Stromal cell of bone marrow (primary cell): Measurements from ENCODE around the gene RADIL.
"Not testable (repeated sequence)": the region's sequence is repeated elsewhere in the genome, so short reads cannot be mapped to it uniquely, and the experiment has no call there.

Source experiments
- DNase-seq: peaks from one replicate; pipeline ENCODE4 v3.0.0-alpha.2; 2012; ENCODE audit warnings: low read depth

Gene RADIL

DNA sequence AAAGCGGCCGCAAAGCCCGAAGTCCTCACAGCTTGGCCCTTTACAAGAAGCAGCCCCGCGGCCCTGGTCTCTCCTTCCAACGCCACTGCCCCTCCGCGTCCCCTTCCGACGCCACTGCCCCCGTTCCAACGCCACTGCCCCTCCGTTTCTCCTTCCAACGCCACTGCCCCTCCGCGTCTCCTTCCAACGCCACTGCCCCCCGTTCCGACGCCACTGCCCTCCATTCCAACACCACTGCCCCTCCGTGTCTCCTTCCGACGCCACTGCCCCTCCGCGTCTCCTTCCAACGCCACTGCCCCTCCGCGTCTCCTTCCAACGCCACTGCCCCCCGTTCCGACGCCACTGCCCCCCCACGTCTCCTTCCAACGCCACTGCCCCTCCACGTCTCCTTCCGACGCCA lies 75.0 kb downstream of the RADIL start:
- no peak for DNase-seq

DNA sequence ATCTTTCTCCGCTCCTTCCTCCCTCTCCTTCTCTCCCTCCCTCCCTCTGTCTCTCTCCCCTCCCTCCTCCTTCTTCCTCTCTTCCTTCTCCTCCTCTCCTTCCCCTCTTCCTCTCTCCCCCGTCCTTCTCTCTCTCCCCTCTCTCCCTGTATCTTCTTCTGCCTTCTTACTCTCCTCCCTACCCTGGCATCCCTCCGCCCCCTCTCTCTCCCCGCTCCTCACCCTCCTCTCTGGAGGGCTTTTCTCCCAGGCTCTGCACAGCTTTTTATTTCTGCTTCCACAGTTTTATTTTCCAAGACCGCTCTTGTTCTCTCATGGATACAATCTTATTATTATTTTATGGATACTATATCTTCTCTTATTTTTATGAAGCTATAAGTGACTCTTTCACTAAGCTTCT lies 75.5 kb downstream of the RADIL start:
- no peak for DNase-seq

DNA sequence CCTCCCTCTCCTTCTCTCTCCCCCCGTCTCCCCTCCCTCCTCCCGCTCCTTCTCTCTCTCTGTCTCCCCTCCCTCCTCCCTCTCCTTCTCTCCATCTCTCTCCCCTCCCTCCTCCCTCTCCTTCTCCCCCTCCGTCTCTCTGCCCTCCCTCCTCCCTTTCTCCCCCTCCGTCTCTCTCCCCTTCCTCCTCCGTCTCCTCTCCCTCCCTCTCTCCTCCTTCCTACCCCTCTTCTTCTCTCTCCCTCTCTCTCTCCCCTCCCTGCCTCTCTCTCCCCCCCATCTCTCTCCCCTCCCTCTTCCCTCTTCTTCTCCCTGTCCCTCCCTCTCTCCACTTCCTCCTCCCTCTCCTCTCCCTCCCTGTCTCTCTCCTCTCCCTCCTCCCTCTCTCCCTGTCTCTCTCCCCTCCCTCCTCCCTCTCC lies 75.9 kb downstream of the RADIL start:
- no peak for DNase-seq

DNA sequence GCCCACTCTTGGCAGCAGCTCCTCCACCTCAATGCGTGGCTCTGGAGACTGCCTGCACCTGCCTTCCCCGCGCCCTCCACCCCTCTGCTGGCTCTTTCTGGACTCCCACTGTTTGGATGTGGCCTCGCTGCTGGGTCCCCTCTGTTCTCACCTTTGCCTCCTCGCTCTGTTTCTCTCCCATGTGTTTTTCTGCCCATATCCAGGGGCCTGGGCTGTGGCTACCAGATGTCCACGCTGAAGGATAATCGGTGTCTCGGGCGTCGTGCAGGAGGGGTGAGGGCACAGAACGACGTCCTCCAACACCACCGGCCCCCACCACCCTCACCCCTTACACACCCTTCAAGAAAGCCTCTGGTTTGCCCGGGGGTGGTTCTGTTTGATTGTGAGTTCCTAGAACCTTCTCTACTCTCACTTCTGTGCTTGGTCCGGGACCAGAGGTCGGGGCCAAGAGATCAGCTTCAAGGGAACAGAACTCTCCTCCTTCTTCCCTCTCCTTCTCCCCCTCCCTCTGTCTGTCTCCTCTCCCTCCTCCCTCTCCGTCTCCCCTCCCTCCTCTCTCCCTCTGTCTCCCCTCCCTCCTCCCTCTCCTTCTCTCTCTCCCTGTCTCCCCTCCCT lies 76.4 kb downstream of the RADIL start:
- no peak for DNase-seq

DNA sequence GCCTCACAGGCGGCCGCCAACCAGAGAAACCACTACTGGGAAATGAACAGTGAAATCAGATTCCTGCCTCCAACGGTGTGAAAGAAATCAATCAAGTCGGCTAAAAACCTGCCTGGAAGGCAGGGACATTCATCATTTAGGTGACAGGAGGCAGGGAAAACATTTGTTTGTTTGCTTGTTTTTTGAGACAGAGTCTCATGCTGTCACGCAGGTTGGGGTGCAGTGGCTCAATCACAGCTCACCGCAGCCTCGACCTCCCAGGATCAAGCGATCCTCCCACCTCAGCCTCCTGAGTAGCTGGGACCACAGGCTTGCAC lies 77.6 kb downstream of the RADIL start:
- no peak for DNase-seq

DNA sequence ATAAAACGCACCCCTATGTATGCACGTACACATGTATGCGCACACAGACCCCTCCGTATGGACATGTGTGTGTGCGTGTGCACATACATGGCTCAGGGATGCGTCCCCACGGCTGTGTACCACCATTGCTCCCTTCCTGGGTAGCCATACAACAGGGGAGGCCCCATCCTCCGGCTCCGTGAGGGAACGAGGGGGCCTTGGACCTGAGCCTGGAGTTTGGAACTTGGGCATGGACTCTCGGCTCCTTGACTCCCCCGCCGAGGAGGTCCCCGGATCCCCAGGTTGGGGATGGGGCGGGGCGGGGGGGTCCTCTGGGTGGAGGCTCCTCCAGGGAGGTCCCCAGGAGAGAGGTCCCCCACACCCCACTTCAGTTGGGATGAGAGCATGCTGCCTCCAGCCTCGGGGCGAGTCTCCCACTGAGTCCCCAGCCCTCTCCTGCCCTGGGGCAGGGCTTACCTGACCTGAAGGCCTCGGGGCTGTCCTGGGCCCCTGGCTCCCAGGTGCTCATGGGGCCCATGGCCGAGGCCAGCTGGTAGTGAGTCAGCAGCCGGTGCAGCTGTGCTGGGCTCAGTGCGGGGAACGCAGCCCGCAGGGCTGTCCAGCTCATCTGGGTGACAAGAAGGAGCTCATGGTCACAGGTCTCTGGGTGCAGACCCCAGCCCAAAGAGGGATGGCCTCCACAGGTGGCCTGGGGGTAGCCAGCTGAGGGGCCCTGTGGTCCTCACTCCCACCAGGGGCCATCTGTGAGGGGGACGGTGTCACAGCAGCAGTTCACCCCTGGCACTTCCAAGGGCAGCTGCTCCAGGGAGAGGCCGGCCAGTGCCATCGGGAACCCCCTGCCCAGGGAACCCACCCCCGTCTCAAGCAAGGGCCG lies 78.2 kb downstream of the RADIL start:
- DNase-seq = no peak

DNA sequence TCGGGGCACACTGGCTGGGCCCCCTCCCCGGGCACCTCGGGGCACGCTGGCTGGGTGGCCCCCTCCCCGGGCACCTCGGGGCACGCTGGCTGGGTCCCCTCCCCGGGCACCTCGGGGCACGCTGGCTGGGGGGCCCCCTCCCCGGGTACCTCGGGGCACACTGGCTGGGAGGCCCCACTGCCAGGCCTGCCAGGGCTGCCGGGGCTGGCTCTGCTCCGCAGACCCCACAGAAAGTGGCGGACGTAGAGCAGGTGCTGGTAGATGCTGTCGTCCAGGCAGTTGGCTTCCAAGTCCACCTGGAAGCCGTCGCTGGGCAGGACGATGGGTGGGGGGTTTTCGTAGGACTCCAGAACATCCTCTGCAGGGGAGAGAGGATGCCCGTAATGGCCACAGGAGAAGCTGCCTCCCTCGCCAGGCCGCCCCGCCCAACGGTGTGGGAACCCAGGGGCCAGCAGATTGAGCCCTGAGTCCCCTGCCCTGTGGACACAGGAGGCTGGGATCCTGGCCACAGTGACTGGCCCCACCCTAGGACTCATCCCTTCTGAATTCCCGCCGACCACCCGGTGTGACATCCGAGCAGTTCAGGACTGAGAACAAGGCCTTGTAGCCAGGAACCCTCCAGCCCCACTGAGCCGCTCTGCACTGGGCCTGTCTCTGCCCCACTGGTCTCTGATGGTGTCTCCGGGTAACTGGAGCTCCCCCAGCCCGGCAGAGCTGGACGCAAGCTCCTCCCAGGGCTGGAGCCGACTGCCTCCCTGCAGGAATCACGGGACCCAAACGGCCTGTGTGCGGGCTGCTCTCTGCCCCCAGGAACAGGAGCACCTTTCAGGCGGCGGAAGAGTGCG lies 79.9 kb downstream of the RADIL start:
- DNase-seq = no peak

DNA sequence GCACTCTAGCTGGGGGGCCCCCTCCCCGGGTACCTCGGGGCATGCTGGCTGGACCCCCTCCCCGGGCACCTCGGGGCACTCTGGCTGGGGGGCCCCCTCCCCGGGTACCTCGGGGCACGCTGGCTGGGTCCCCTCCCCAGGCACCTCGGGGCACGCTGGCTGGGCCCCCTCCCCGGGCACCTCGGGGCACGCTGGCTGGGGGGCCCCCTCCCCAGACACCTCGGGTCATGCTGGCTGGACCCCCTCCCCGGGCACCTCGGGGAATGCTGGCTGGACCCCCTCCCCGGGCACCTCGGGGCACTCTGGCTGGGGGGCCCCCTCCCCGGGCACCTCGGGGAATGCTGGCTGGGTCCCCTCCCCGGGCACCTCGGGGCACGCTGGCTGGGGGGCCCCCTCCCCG lies 80.9 kb downstream of the RADIL start:
- not testable (repeated sequence) for DNase-seq

DNA sequence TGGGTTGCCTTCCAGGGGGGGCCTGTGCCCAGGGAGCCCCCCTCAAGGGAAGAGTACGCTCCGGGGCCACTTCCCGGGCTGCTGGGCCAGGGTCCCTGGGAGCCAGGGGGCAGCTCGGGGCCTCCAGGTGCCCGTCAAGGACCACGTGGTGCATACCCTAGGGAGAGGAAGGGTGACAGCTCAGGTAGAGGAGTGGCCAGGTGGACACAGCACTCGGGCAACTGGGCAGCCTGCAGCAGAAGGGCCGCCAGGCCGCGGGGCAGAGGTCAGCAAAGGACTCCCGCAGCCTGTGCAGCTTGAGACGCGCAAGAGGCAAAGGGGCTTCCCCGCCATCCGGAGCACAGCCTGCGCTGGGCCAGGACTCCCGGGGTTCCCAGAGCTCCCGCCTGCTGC lies 81.7 kb downstream of the RADIL start:
- no peak for DNase-seq

DNA sequence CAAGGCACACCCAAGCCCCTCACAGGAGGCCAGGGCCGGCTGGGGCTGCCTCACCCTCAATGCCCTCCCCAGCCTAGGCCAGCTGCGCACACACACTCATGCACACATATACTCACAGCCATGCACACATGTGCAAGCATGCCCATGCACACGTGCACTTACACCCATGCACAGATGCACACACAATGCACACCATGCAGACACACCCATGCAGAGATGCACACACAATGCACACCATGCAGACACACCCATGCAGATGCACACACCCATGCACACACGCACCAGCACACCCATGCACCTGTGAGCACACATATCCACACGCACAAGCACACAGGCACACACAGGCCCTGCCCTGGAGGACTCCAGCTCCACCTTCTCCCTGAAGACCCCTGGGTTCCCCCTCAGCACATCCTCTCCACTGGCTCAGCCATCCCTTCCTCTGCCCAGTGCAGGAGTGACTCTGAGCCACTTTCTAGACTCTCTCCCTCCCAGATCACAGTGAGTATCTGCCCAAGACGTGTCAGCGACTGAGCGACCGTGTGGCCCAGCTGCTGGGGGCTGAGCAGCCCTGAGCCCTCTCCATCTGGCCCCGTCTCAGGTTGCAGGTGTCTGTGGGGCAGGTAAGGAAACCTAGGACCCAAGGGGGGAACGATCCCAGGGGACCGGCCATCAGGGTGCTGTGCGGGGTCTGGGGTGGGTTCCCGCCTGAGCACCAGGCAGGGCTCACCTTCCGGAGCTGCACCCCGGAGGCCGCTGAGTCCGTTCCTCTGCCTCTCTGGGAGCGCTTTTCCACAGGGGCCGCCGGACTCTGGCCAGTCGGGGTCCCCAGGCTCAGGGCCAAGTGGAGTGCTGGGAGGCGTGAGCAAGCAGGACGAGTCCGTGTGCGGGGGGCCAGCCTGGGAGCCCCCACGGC lies 82.3 kb downstream of the RADIL start:
- no peak for DNase-seq

DNA sequence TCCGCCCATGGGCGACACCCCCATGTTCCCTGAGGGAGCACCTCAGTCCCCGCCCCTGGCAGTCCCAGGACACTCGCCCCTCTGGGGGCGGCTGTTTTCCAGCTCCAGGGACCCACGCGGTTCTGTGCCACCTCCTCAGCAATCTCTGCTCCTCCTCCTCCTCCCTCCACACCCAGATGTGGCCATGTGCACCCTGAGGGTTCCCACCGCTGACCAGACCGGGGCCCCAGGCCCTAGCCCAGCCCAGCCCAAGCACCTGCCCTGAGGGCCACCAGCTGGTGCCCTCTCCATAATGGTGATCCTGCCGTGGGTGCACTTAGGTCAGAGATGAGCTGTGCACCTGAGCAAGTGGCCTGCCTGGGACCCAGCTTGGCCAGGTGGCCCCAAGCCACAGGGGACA lies 83.0 kb downstream of the RADIL start:
- DNase-seq = no peak

DNA sequence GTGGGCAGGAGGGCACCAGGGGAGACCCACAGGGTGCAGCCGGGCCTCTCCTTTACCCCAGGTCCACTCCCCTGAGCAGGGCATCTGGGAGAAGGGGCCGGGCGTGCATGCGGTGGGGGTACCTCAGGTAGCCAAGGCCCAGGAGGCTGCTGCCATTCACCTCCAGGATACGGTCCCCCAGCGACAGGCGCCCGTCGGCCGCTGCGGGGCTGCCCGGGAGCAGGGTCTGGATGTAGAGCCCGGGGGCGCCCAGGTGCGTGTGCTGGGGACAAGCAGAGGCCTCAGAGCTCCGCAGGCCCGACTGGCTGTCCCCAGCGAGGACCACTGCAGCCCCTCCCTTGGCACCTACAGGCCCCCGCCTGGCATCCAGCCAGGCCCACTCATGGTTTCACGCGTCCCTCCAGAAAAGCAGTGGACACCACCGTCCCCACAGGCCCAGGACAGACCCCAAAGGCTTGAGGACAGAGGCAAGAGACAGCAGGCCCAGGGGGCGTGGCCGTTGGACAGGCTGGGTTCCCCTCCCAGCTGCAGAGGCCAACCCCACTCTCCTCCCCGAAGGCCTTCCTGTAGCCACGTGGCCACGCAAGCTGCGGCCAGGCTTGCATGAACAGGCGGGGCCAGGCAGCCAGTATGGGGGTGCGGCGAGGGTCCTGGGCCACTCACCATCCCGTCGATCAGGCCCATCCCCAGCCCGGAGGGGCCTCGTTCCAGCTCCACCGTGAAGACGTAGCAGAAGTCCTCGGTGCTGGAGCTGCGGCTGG lies 83.8 kb downstream of the RADIL start:
- DNase-seq = no peak

DNA sequence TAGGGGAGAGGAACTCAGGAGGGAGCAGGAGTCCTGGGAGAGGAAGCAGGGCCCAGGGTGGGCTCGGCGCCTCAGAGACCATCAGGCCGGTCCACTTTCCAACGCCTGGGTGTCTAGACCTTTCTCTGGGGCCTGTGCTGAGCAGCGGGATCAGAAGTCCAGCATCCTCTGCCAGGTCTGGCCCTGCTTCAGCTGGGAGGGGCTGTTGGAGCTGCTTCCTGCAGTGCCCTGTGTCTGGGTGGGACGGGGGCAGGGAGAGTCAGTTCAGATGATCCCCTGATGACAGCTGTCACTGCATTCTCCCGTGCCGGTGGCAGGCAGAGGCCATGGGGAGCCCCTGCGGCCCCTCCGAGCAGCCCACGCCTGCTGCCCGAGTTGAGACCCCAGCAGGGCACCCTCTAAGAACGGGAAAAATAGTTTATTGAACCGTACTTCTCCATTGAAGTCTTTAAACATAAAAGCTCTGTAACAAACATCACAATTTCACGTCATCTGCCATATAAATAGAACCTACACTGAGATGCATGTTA lies 84.7 kb downstream of the RADIL start:
- no peak for DNase-seq

DNA sequence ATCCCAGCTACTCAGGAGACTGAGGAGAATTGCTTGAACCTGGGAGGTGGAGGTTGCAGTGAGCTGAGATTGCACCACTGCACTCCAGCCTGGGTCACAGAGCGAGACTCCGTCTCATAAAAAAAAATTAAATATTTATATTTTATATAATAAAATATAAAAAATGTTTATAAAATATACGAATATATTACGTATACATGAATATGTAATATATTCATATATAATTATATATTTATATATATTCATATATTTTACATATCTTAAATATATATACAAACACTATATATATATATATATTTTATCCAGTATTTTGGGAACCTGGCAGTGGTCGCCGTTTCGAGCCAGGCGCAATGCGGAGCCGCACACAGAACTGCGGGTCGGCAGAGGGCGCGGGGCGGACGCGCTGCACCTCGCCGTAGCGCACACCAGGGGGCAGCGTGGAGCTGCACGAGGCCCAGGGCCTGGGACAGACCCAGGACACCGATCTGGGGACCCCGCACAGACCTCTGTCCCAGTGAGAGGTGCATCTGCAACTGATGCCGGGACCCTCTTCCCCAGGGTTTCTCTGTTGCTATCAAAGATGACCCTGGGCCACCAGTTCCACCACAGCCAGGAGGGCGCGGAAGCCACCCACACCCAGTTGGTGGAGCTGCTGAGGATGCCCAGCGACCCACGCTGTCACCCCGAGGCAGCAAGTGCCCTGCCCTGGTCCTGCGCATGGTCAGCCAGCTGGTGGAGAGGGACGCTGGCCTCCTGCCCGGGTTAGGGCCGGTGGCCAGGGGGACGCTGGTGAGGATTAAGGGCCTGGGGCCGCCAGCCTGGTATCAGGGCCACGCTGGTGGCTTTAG lies 85.4 kb downstream of the RADIL start:
- DNase-seq = no peak

DNA sequence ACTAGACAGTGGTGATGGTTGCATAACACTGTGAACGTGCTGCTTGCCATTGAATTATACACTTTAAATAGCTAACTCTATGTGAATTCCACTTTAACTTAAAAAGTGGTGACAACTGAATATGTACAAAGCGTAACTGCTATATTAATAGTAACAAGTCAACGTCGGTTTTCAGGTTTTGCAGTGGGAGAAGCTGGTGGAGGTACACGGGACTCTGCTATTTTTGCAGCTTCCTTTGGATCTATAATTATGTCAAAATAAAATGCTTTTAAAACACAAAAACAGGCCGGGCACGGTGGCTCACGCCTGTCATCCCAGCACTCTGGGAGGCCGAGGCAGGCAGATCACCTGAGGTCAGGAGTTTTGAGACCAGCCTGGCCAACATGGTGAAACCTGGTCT lies 87.1 kb downstream of the RADIL start:
- no peak for DNase-seq

DNA sequence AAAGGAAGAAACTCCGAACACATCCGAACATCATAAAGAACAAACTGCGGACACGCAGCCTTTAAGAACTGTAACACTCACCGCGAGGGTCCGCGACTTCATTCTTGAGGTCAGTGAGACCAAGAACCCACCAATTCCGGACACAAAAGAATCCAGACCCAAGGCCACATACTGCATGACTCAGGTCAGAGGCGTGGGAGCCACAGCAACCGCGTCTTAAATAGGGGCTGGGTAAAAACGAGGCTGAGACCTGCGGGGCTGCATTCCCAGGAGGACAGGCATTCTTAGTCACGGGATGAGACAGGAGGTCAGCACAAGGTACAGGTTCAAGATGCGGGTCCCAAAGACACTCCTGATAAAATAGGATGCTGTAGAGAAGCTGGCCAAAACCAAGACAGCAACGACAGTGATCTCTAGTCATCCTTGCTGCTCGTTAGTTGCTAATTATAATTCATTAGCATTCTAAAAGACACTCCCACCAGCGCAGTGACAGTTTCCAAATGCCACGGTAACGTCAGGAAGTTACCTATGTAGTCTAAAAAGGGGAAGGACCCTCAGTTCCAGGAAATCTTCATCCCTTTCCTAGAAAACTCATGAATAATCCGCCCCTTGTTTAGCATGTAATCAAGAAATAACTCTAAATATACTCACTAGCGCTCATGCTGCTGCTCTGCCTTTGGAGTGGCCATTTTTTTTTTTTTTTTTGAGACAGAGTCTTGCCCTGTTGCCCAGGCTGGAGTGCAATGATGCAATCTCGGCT lies 88.7 kb downstream of the RADIL start:
- no peak for DNase-seq

DNA sequence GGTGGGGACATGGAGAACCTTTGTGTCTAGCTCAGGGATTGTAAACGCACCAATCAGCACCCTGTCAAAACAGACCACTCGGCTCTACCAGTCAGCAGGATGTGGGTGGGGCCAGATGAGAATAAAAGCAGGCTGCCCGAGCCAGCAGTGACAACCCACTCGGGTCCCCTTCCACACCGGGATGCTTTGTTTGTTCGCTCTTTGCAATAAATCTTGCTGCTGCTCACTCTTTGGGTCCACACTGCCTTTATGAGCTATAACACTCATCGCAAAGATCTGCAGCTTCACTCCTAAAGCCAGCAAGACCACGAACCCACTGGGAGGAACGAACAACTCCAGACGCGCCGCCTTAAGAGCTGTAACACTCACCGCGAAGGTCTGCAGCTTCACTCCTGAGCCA lies 89.3 kb downstream of the RADIL start:
- DNase-seq = not testable (repeated sequence)

DNA sequence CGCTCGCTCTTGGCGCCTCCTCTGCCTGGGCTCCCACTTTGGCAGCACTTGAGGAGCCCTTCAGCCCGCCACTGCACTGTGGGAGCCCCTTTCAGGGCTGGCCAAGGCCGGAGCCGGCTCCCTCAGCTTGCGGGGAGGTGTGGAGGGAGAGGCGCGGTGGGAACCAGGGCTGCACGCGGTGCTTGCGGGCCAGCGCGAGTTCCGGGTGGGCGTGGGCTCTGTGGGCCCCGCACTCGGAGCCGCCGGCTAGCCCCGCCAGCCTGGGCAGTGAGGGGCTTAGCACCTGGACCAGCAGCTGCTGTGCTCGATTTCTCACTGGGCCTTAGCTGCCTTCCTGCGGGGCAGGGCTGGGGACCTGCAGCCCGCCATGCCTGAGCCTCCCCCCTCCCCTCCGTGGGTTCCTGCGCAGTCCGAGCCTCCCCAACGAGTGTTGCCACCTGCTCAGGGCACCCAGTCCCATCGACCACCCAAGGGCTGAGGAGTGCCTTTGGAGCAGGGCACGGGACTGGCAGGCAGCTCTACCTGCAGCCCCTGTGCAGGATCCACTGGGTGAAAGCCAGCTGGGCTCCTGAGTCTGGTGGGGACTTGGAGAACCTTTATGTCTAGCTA lies 90.0 kb downstream of the RADIL start:
- not testable (repeated sequence) for DNase-seq
